GM21528 (cell line): ENCODE data around the gene DNM3.

Experiments used
- ATAC-seq: cut with Tn5 transposase; IDR thresholded peaks from one replicate; pipeline ENCODE4 v1.9.1; 2021; ENCODE audit warnings: mild to moderate bottlenecking, moderate library complexity; ENCODE audit not compliant: unreplicated experiment, low FRiP score

Gene DNM3

DNA sequence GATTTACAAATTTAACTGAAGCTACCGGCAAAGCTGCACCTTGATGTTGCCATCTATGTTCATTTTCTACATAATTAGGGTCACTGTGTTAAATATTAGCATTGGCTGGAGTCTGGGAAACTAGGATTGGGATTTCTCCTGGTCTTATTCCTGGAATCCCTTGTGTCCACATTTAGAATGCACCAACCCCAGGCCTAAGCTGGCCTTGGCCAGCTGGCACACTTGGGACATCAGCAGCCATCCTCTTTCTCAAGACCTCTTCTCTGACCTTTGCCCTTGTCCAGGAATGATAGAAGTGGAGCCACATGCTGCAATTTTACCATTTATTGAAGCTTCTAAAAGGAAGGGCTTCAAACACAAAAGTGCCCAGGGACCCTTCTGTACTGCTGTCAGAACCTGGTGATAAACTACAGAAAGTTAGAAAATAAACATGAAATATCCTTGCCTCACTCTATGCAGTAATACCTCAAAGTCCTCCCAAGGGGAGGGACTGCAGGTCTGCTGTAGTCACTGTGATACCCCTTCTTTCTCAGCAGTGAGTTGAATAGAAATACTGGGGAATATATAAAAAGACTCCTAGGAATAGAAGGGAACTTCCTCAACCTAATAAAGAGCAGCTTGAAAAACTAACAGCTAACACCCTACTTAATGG is 616.3 kb downstream of the DNM3 start:
- no peak for ATAC-seq

DNA sequence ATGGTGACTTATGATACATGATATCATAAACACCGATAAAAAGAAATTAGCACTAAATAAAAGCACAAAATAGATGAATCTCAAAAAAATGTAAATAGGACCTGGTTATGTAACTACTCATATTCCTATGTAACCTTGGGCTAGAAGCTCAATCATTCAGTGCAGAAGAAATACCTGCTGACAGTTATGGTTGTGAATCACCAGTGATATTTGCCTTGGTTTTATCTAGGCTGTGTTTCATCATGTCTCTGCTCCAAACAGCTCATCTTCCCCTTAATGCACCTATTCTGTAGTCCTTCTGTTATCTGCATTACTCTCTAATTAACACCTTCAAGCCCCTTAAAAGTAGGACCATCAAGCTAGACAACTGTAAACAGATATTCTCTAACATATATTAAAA is 618.9 kb downstream of the DNM3 start:
- no peak for ATAC-seq

DNA sequence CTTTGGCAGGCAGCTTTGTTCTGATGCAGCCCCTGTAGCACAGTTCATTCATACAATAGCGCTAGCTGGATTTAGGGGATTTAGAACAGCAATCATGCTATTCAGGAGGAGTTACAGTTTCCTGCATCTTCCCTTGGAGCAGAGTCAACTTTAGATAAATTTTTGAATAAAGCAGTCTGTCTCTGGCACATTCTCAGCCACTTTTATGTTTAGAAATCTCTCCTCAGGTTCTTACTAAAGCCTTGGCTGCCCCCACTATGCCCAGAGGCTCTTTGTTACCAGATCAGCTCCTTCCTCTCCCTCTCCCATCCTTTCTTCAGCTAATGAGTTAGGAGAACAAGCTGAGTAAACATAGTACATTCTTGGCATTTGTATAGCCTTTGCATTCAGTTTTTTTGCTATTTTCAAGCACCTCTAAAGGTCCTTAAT is 619.6 kb downstream of the DNM3 start:
- ATAC-seq, result no peak
